GM18519 (cell line): ENCODE measurements around the gene GAK.

Experiments
- ATAC-seq: cut with Tn5 transposase; IDR thresholded peaks from one replicate; pipeline ENCODE4 v1.9.1; 2021; ENCODE audit warnings: mild to moderate bottlenecking, moderate library complexity; ENCODE audit not compliant: unreplicated experiment, low FRiP score

GAK gene

DNA sequence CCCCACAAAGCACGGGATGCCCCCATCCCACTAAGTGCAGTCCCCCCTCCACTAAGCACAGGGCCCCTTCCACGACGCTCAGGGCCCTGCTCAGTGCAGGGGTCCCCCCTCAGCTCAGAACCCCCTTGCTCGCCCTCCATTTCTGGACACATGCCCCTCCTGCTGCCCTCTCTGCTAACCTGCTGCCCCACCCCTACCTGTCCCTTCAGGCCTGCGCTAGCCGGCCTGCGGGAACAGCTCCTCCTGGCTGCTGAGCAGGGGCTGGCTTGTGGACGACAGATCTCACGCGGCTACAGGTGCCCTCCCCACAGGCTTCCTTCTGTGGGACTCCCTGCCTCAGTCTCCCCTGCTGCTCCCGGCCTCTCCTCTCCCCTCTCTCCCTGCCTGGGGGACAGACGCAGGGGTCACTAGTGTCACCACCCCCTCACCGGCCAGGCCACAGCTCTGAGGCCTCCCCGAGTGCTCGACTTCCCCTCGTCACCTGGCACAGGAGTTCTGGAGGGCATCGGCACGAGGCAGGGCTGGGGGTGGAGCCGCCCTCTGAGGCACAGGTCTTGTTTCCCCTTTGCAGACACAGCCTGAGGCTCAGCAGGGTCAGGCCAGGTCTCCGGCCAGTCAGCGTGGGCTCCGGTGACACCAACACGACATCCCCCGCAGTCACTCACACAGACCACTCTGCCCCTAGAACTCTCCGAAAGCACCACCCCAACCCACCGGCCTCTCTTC lies 21.6 kb downstream of the GAK start:
- no peak for ATAC-seq

- no peak for ATAC-seq
These were observed 22.3 kb downstream of the GAK start for GRCh38 chr4:909821-910220.

DNA sequence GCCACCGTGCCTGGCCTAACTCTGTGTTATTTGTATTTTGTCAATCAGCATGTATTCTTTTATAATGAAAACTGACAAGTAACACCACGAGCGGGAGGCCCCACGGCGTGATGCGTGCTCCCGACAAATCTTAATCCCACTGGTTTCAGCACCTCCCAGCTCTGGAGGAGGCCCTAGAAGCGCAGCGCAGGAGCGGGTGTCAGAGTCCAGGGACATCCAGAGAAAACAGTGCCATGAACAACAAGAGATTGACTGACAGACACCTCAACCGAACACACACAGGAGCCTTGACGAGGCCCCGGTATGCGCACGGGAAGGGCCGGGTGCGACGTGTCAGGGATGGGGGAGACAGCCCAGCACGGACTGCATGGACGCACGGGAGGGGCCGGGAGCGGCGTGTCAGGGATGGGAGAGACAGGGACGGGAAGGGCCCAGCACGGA lies 23.0 kb downstream of the GAK start:
- ATAC-seq: no peak

- no peak for ATAC-seq
These were observed 24.3 kb downstream of the GAK start for GRCh38 chr4:907691-908425.

DNA sequence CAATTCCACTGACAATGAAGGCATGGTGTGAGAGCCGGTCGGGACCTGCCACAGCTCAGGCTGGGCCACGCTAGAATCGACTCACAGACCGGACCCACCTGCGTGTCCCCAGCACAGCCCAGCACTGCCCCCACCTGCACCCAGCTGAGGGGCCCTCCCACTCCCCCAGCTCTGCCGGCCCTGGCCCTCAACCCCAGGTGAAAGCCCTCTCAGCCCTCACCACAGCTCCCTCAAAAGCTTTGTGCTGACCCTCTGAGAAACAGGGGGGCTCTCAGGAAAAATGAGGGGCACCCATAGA lies 25.1 kb downstream of the GAK start:
- ATAC-seq: no peak

DNA sequence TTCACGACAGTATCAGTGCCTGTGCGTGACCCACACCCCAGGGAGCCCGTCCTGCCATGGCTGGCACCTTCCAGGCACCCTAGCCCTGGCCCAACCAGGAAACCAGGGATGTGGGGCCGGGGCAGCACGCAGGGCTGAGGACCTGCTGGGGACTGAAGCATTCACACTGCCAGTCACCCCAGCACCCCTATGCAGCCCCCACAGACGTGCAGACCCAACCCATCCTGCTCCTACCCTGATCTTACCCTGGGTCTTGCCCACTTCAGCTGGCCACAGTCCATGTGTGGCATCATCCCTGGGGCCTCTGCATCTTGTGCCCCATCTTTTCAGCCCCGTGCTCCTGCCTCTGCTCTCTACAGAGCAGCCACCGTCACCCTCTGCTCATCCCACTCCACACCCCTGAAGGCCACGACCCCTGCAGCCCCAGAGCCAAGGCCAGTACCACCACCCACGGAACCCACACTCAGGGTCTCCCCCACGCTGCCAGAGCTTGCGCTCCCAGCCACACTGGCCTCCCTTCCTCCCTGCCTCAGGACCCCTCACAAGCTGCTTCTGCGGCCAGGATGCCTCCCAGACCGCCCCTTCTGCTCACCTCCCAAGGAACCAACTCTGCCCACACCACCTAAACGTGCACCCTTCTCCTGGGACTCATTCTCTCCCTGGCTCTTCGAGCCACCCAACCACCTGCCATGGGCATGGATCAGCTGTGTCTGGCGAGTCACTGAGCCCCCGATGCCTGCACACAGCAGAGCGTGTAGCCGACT lies 25.6 kb downstream of the GAK start:
- no peak for ATAC-seq

- no peak for ATAC-seq
These were observed 26.4 kb downstream of the GAK start for GRCh38 chr4:905485-906338.

DNA sequence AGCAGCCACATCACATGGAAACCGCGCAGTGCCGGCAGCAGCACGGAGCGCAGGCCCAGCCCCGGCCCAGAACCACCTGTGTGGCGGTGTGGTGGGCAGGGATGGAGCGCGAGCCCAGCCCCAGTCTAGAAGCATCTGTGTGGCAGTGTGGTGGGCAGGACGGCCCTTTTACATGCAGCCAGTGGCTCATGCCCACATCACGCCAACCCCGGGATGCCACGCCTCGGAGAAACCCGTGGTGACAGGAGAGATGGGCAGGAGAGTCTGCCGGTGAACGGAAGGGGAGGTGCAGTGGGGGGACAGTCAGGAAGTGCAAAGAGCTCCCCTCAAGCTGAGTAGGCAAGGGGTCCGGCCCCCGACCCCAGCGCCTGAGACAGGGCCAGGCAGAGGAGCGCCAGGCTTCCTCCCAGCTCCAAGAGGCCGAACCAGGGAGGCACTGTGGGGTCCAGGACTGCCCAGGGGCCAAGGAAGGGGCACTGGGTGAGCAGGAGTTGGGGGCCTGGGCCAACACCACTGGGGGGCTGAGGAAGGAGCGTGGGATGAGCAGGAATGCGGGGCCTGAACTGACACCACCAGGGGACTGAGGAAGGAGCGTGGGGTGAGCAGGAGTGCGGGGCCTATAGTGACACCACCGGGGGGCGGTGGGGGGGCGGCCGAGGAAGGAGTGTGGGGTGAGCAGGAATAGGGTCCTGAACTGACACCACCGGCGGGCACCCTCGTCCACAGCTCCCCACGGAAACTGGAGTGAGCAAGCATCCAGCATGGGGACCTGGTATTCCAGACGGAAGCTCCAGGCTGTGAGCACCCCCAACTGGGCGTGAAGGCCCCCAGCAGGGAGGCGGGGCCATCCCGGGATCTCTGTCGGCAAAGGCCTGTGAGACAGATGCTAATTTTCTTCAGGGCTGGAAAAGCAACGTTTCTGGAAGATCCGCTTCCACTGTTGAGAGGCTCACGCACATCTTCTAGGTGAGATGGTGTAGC lies 28.8 kb downstream of the GAK start:
- ATAC-seq: no peak

GRCh38 chr4:901192-901910 lies 30.8 kb downstream of the GAK start:
- no peak for ATAC-seq

- ATAC-seq: no peak
These were observed 31.4 kb downstream of the GAK start for GRCh38 chr4:900721-901120.

GRCh38 chr4:900073-900472 lies 32.0 kb downstream of the GAK start:
- ATAC-seq: no peak

DNA sequence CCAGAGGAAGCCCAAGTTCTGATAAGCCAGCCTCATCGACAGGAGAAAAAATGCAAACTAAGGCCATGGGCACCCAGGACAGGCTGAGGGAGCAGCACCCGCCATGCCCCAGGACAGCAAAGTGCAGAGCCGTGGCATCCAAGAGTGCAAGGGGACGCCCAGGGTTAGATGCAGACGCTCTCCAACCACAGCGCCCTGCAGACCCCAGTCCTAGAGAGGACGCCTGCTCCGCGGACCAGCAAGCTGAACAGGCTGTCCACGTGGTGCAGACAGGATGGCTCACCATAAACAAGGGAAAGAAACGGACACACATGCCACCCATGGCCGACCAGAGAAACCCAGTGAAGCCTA lies 32.6 kb downstream of the GAK start:
- no peak for ATAC-seq

GRCh38 chr4:898869-899555 lies 33.1 kb downstream of the GAK start:
- ATAC-seq: no peak

DNA sequence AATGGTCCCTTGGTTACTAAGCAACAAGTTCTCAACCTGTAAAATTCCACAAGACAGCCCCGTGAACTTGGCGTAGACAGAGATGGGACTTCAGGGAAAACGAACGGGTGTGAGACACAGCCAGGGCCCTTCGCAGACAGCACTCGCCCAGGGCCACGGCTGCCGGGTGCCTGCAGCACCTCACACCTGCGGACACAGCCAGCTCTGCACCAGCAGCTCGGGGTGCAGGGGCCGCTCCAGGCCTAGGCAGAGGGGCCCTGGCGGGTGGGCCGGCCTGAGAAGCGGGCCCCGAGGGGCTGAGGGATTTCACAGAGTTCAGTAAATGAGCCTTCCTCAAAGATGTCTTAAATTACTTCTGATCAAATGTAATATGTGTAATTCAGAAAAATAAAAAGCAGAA lies 34.0 kb downstream of the GAK start:
- ATAC-seq: no peak

GRCh38 chr4:896630-897029 lies 35.5 kb downstream of the GAK start:
- no peak for ATAC-seq

DNA sequence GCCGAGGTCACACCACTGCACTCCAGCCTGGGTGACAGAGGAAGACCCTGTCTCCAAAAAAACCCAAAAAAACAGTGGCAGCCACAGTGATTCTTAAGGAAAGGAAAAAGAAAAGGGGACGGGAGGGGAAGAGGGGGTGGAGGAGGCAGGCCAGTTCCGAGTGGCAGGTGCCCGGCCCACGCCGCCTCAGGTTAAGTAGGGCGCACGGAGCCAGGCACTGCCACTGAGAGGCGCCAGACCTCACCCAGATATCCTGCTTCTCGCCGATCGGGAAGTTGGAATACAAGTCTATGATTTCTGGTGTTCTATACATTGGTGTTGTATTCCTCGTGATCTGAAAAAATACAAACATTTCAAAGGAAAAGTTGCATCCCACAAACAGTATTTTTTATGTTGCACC lies 35.9 kb downstream of the GAK start:
- ATAC-seq: no peak

GRCh38 chr4:895596-895995 lies 36.5 kb downstream of the GAK start:
- ATAC-seq: no peak

DNA sequence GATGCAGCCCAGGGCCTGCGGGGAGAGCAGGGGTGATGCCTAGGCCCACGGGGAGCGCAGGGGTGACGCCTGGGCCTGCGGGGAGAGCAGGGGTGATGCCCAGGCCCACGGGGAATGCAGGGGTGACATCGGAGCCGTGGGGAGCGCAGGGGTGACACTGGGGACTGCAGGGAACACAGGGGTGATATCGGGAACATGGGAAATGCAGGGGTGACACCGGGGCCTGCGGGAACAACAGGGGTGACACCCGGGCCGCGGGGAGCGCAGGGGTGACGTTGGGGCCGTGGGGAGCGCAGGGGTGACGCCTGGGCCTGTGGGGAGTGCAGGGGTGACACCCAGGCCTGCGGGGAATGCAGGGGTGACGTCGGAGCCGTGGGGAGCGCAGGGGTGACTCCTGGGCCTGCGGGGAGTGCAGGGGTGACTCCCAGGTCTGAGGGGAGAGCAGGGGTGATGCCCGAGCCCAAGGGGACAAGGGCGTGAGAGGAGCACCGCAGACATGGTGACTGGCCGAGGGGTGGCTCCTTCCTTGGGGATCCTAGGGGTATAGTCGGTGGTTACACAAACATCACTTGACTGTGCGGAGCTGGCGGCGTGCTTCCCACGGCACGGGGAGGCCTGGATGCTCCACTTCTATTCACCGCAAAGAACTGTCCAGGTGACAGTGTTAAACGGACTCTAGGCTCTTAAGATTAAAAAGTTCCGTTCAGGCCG lies 38.0 kb downstream of the GAK start:
- ATAC-seq: no peak
